ENCODE data around the gene RPS19BP1.
A peak's percentile ranks its signal among the peaks of the same experiment; 100 is the strongest.
"Not testable (repeated sequence)": the region's sequence is repeated elsewhere in the genome, so short reads cannot be mapped to it uniquely, and the experiment has no call there.

RPS19BP1 gene

DNA sequence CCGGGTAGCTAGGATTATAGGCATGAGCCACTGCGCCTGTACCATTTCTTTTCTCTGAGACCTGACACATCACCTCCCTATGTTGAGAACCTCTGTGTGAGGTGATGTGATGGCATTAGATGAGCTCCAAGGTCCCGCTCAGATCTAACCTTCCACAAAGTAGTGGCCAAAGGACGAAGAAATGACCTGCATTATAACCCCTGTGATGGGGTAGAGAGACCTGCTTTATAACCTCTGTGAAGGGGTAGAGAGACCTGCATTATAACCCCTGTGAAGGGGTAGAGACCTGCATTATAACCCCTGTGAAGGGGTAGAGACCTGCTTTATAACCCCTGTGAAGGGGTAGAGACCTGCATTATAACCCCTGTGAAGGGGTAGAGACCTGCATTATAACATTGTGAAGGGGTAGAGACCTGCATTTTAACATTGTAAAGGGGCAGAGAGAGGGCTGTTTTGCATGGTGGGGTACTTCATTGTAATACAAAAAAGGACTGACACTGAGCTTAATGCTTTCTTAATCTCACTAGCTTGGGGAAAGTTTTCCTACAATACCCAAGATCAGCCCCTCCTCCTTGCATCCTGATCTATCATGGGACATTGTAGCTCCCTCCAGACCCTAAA, 21.9 kb downstream of the RPS19BP1 start:
- no peak for DNase-seq

DNA sequence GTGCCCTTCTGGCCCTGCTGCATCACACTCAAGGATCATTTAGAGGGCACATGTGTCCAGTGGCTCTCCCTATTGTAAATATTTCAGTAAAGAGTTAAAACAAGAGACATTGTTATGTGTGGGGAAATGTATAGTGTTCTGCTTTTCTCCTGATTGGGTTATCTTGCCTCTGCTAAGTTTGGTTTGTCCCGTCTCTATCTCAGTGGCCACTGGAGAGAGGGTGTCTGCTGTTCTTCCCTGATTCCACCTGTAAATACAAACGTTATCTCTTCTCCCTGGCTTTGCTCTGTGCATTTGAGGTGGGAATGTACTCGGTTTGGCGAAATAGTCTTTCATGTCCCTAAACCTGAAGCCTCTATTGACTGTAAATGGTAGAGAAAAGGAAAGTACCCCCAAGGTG, 24.2 kb downstream of the RPS19BP1 start:
- no peak for DNase-seq

DNA sequence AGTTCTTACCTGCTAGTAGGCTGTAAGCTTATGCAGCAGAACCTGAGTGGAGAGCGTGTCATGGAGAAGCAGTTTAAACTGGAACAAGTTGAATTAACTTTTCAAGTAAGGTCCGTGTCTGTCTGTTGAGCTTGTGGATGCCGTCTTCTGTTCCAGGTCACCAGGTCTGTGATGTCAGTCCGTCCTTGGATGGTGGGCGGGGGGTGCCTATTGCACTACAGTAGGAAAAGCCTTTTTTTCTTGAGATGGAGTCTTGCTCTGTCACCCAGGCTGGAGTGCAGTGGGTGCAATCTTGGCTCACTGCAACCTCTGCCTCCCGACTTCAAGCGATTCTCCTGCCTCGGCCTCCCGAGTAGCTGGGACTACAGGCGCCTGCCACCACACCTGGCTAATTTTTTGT, 25.5 kb downstream of the RPS19BP1 start:
- not testable (repeated sequence) for DNase-seq

DNA sequence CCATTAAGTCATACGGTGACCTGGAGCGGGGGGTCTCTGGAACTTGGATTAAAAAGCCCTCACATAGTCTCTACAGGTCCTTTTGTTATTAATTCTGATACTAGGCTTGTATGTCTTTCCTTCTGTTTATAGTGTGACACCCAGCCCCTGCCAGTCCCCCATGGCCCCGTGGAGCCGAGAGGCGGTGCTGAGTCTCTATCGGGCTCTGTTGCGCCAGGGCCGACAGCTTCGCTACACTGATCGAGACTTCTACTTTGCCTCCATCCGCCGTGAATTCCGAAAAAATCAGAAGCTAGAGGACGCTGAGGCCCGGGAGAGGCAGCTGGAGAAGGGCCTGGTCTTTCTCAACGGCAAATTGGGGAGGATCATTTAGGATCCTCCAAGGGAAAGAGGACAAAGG, 28.5 kb downstream of the RPS19BP1 start:
- DNase-seq, result no peak

DNA sequence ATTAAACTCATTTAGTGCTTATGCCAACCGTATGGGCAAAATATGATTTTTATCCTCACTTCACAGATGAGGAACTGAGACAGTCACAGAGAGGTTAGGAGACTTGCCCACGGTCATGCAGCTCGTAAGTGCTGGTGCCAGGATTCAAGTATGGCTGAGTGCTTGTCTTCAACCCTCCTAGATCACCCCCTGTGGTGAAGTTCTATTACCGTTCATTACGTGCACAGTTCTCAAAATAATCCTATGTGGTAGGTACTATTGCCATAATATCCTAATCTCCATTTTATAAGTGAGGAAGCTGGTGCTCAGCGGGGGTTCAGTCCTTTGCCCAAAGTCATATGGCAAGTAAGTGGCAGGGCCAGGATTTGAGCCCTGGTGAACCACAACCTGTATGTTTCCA, 28.9 kb downstream of the RPS19BP1 start:
- no peak for DNase-seq

DNA sequence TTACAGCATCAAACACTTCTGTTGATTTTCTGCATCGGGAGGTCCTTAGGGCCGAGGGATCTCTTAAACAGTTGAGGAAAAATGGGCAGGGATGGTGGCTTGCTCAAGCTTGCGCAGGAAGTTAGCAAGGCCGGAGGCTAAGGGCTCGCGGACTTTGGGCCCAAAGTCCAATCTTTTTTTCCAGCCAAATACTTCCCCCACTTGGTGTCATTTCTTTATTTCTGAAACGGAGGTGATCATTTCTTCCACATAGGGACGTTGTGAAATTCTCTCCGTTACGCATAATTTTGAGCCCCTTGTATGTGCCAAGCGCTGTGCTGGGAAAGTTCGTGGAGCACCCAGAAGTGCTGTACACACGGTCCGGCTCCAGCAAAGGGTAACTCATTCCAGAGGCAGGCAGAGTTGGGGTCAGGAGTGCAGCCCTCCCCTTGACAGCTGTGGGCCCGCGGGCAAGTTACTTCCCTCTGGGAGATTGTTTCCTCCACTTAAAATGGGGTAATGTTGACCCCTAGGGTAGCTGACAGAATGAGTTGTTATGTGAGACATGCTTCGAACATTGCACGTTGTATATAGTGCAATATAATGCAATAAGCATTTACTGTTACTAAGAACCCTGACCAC, 29.6 kb downstream of the RPS19BP1 start:
- no peak for DNase-seq

DNA sequence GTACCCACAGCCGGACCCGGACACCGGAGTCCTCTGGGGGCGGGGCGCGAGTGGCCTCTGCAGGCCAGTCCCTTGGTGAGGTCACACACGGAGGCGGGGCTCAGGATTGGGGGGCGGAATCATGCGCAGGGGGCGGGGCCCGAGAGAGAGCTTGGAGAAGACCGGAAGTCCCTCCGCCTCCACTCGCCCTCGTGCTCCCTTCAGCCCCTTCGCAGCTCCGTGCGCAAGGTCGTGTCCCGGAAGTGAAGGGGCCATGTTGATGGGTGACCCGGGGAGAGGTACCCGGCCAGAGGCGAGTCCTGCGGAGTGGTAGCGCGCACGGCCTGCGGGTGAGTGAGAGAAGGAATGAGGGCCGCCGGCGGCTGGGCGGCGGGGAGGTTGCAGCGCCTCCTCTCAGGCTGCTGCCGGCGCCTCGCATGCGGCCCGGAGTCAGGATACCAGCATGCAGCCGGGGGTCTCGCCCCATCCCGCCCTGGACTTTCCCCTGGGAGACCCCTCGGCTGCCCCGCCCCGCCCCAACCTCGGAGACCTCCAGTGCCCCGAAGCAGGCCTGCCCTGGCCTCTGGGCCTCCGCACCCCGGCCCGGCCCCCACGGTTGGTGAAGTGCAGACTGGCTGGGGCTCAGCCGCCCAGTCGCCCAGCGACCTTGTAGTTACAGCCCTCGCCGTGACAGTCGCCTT, 30.3 kb downstream of the RPS19BP1 start, which contains the start of gene MIEF1:
Gene MIEF1 (plus strand): TSS at position 182 of the 680 bp plus-strand sequence. CDS start 9,005 bp downstream, outside the sequence.
- peak; percentile 45 for DNase-seq

DNA sequence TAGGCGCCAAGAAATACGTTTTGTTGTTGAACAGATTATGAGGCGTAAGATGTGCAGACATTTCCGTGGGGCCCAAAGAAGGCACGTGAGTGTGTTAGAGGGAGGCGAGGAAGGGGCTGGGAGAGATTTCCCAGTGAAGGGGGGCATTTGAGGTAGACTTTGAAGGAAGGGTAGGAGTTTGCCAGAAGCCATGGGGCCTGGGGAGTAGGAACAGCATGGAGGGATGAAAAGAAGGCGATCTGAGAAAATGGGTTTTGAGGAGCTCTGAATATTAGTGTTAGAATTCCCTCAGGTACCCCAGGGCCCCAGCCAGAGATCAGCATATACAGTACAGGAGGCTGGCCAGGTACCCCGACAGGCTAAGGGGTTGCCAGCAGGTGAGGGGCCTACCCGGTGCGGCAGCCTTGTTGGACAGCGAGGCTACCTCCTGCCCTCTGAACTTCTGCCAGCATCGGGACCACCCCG, 30.9 kb downstream of the RPS19BP1 start:
- DNase-seq, result no peak

DNA sequence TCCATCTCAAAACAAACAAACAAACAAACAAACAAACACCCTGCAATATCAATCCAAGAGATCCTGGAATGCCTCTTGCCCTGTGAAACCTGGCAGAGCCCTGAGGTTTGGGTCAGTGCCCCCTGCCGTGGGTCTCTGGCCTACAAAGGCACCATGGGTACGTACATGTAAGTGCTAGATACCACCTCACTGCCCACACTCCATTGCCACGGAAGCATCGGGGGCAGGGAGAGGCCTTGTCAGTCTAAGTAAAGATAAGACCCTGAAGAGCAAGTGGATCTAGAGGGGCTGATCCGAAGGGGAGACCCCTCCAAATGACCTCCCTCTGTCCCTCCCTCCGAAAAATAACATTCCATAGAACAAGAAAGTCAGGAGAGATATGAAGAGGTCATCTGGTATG, 32.4 kb downstream of the RPS19BP1 start:
- DNase-seq, result no peak

DNA sequence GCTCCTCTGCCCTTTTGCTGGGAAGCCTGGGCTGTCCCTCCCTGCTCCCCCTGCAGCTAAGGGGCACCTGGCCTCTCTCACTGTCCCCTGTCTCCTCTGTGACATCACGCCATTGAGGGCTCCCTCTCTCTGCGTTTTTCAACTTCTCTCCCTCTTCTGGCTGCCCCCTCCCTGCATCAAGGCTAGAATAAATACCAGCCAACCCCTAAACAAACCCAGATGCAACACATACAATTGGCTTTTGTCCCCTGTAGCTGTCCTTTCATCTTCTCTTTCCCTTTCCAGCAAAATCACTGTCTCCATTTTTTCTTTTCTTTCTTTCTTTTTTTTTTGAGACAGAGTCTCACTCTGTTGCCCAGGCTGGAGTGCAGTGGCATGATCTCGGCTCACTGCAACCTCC, 33.7 kb downstream of the RPS19BP1 start:
- no peak for DNase-seq

DNA sequence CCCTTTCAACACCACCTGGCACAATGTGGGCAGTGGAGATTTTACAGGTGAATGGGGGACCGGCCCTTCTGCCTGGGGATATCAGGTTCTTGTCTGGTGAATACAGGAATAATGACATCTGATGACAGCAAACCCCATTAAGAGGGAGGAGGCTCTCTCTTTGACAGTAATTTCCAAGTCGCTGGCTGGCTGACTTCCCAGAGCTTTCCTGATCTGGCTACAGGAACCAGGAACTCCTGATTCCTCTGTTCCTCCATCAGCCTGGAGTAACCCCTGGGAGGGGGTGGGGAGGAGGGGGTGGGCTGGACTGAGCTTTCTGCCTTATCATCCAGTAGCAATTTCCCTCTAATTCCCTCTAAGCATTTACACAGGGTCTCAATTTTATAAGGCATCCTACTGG, 34.2 kb downstream of the RPS19BP1 start:
- DNase-seq, result no peak

DNA sequence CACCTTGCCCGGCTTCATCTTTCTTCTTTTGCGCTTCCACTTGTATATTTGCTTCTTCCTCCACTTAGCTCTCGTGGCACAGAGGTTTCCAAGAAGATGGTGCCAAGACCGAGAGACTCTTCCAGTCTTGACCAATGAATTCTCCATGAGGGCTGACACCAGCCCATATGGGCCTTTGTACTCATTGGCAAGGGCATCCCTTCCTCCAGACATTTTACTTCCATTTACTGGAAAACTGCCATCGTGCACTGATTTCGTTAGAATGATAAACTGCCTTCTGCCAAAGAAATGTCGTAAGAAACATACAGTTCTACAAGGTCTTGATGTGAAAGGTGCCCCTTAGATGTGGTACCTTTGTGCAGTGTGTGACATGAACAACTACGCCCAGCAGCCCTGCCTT, 35.1 kb downstream of the RPS19BP1 start:
- no peak for DNase-seq

DNA sequence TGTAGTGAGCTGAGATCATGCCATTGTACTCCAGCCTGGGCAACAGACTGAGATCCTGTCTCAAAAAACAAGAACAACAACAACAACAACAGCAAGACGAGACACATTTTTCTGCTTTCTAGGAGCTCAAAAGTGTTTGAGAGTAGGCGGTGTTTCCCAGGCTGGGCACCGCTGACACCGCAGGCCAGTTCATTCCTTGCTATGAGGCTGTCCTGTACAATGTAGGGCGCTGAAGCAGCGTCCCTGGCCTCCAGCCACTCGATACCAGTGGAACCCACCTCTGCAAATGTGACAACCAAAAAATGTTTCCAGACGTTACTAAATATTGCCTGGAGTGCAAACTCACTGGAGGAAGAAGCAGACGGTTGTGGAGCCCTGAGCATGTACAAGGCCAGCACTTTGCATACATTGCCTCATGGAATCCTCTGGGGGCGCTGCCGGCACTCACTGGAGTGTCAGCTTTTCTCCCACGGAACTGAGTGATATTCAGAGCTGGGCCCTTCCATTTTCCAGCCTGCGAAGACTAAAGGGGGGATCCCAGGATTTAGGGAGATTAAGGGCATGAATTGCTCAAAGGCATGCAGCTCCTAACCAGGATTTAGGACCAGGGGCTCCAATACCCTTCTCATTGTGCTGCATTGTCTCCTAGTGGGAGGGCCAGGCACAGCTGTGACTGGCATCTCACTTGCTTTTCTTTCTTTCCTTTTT, 36.3 kb downstream of the RPS19BP1 start:
- DNase-seq, result no peak

DNA sequence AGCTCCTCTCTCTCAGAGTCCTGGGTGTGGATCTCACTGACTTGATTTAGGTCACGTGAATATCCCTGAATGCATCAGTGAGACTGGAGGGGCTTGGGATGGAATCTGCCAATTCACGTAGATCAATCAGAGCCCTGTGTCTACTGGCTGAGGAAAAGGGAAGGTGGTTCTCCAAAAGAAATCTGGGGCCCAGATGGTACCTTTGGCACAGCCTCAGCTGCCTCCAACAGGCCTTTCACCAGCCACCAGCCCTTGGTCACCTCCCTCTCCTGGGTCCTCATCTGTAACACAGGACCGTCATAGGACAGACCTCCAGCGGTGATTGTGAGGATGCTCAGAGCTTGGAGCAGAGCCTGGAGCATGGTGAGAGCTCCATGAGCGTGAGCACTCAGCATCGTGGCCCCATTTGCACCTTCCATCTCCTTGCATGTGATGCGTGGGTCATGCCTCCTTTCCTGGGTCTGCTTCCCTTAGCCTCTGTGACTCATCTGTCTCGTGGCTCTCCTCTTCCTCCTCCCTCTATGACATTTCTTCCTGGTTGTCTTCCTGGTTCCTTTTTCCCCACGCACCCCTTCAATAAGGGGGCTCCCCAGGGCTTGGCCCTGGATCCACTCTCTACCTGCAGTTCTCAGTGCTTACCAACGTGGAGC, 38.0 kb downstream of the RPS19BP1 start:
- DNase-seq, result no peak

DNA sequence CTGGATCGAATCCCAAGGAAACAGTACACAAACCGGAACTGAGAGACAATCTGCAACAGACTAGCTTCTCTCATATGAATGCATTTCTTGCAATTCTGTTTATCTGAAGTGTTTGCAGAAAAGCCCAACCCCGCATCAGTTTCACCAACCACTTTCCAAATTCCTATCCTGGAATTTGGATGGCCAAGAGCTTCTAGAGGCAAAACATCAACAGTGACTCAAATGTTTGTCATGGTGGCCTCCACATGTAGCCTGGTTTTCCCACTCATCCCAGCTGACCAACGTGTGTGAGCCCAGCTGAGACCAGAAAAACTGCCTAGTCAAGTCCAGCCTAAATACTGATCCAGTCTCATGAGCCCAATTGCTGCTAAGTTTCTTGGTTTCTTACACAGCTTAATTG, 38.8 kb downstream of the RPS19BP1 start:
- DNase-seq, result no peak

DNA sequence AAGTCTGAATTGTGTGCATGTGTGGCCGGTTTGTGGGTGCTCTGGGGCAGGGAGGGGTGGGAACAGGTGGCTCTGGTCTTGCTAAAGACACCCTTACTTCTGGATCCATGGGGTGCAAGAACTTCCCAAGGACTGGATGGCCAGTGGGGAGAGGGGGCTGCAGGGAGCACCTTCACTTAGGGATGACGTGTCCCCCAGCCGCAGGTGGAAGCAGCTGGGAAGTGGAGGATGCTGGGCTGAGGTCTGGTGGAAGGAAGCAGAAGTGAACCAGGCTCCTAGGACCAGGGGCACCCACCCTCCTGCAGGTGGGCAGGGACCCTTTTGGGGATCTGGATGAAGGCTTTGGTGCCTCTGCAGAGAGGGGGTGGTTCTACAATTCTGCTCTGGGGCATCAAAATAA, 40.4 kb downstream of the RPS19BP1 start:
- DNase-seq, result no peak

DNA sequence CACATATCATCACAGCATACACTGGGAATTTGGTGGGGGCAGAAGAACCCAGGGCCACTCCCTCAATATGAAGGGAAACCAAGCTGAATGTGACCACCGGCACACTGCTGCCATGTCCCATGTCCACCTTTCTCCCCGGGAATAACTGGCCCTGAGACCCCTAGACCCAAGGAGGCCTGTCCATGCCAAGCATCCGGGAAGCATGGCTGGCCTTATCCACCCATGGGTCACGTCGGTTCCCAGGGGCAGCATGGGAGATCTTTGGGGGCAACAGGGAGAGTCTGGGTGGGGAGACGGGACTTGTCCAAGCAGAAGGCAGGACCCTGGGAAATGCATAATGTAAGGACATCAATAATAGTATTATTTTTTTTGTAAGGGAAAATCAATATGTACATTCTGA, 40.9 kb downstream of the RPS19BP1 start:
- DNase-seq, result no peak

DNA sequence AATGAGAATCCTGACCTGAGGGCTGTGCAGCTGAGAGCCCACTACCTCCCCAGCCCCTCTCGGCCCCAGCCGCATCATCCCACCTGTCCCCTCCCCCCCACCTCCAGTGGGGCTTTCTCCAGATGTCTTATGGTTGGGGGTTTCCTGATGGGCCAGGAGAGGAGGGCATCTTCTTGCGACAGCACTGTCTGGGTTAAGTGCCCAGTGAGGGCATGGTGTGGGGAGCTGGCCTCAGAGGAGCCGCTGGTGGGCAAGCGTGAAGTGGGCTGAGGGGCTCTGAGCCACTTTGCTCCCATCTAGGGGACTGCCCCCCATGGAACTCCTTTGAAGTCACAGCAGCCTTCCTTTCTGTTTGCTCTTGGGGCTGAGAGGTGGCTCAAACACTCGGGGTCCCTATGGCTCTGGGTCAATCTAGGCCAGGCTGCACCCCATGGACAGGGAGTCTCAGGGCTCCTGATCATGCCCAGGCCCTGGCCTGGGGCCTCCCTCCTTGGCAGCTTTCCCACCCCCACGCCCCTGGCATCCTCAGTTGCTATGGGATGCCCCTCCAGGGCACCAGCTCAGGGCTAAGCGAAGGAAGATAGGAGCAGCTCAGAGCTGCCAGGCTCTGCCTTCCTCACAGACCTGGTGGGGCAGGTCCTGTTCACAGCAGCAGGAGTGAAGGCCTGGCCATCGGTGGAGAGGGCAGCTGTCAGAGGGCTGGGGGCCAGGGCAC, 41.4 kb downstream of the RPS19BP1 start:
- DNase-seq, result no peak

DNA sequence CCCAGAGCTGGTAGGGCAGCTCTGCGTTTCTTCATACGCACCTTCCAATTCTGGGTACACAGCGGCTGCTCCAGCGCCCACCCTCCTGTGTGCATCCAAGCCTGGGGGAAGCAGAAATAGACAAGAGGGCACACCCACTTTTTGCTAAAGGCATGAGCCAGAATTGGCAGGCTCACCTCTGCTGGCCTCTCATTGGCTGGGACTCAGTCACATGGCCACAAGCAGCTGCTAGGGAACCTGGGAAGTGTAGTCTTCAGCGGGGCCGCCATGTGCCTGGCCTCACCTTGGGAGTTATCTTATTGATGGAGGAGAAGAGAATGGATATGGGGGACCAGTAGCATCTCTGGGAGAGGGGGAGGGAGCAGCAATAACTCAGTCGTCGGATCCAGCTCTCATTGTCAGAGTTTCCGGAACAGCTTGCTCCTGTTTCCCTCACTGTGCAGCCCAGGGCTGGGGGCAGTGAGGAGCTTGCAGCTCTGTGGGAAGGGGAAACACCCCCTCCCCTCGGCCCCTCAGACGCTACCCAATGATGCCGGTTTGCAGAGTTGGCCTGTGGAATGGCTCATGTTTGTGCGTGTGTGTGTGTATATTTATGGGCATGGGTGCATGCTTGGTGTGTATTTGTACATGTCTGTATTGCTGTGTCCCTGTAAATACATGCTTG, 42.3 kb downstream of the RPS19BP1 start:
- peak; percentile 40 for DNase-seq

DNA sequence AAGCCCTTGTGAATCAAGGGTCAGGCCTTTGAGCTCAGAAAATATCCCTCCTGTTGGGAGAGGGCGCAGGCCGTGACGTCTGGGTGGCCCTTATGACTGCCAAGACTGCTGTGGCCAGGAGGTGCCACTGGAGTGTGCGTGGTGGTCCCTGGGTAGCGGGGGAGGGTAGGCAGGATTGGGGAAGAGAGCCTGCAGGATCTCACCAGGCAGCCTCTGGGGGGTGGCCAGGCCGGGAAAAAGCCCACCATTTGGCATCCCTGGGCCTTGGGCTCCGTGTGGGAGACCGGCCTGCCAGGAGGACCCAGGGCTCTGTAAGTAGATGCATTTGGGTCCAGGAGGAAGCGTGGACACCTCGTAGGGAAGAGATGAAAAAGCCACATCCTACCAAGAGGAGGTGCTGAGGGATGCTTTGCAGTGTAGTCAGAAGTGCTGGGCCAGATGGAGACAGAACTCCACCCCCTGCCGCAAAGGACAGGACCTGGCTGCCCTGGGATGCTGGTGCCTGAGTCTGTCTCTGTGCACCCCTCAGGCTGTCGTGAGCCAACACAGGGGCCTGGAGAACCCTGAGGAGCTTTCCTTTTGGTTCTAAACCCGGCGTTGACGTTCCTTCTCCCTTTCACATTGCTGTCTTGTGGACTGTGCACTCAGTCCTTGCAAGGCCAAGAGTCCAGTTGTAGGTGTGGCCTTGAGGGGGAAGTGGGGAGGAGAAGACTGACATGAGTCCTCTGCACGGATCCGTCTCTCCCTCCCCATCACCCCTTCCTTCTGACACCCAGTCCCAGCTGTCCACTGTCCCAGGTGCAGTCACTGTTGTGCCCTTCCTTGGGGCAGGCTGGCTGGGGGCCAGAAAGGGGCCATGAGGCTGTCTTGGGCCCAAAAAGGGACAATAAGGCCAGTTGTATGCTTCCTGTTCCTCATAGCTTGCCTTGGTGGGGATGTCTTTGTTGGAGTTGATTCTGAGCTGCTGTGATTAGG, 43.2 kb downstream of the RPS19BP1 start:
- DNase-seq, result no peak
